Measurements from ENCODE around the gene STXBP5. TPM values are rescaled to one million over a fixed set of nuclear protein-coding genes. Genes with fewer than 3 reads are reported as not detected.

STXBP5 gene
- 7.0 and 10.1 TPM in 2 replicates for total RNA-seq (2022)
- Bru-seq, nascent RNA: percentile 60 among the genes with signal in this experiment
- BruChase-seq, experiment 1, labeled RNA remaining after a 6-hour chase: percentile 49 among the genes with signal in this experiment
- BruChase-seq, experiment 2, labeled RNA remaining after a 2-hour chase: percentile 53 among the genes with signal in this experiment
- long read RNA-seq, full-length matches to known transcripts: 4 of 6 reads
- long read RNA-seq, partial matches to known transcripts: 0 of 6 reads
- long read RNA-seq, other reads (novel, unspliced or antisense): 2 of 6 reads

- TF ChIP-seq, protein P1, sequence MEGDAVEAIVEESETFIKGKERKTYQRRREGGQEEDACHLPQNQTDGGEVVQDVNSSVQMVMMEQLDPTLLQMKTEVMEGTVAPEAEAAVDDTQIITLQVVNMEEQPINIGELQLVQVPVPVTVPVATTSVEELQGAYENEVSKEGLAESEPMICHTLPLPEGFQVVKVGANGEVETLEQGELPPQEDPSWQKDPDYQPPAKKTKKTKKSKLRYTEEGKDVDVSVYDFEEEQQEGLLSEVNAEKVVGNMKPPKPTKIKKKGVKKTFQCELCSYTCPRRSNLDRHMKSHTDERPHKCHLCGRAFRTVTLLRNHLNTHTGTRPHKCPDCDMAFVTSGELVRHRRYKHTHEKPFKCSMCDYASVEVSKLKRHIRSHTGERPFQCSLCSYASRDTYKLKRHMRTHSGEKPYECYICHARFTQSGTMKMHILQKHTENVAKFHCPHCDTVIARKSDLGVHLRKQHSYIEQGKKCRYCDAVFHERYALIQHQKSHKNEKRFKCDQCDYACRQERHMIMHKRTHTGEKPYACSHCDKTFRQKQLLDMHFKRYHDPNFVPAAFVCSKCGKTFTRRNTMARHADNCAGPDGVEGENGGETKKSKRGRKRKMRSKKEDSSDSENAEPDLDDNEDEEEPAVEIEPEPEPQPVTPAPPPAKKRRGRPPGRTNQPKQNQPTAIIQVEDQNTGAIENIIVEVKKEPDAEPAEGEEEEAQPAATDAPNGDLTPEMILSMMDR (IDR thresholded peaks at IDR 0.05; ENCODE audit: unreplicated experiment): no peak
- Mint-ChIP-seq H3K36me3 (ENCODE audit: insufficient read depth, unreplicated experiment) (peaks cover 31% of the 10 kb centered on the region), H3K4me3 (ENCODE audit: low read depth, unreplicated experiment) (peak within 1 kb of the TSS; percentile 97), H3K4me1 (ENCODE audit: low read depth, unreplicated experiment) (peaks cover 8% of the 10 kb centered on the region), H3K9me3 (ENCODE audit: low read depth, unreplicated experiment) (no peaks in the 10 kb centered on the region), H3K27me3 (ENCODE audit: unreplicated experiment) (no peaks in the 10 kb centered on the region), H3K27ac (ENCODE audit: unreplicated experiment) (peak within 1 kb of the TSS; percentile 87)
- intact Hi-C loops (cut with micrococcal nuclease; ENCODE audit: unreplicated experiment): loop anchor here (5.0 to 10.0 kb wide), 3 partner anchors 139 to 347 kb away; no protein-coding TSS in a partner anchor
- peak; percentile 27 for DNase-seq
- no TSS peak for BruUV-seq (replicated peaks)
- CTCF ChIA-PET: interaction anchor here (0.9 kb wide), 1 partner anchor 188 kb away, joined by 3 read pairs; no protein-coding TSS in a partner anchor
These were observed at the start of gene STXBP5 for GRCh38 chr6:147204060-147204785. Gene STXBP5 (plus strand): TSS chr6:147204417. CDS start chr6:147204533, 116 bp downstream.

GRCh38 chr6:147154454-147154853 lies 49.8 kb upstream of the STXBP5 start:
- no peak overlapping the region for H3K27ac Mint-ChIP-seq (ENCODE audit: unreplicated experiment)
- no peaks in the 10 kb centered on the region for H3K27me3 Mint-ChIP-seq (ENCODE audit: unreplicated experiment)
- H3K36me3 Mint-ChIP-seq (ENCODE audit: insufficient read depth, unreplicated experiment): no peaks in the 10 kb centered on the region
- CTCF ChIA-PET: no interaction called here
- H3K9me3 Mint-ChIP-seq (ENCODE audit: low read depth, unreplicated experiment): no peaks in the 10 kb centered on the region
- no peak for DNase-seq
- BruUV-seq (replicated peaks): no TSS peak
- H3K4me1 Mint-ChIP-seq (ENCODE audit: low read depth, unreplicated experiment): no peaks in the 10 kb centered on the region
- no peak overlapping the region for H3K4me3 Mint-ChIP-seq (ENCODE audit: low read depth, unreplicated experiment)
- intact Hi-C loops (cut with micrococcal nuclease; ENCODE audit: unreplicated experiment): no loop called here
- TF ChIP-seq, protein P1 (IDR thresholded peaks at IDR 0.05; ENCODE audit: unreplicated experiment): no peak

- no peak overlapping the region for H3K27ac Mint-ChIP-seq (ENCODE audit: unreplicated experiment)
- CTCF ChIA-PET: no interaction called here
- no peaks in the 10 kb centered on the region for H3K4me1 Mint-ChIP-seq (ENCODE audit: low read depth, unreplicated experiment)
- TF ChIP-seq, protein P1 (IDR thresholded peaks at IDR 0.05; ENCODE audit: unreplicated experiment): no peak
- intact Hi-C loops (cut with micrococcal nuclease; ENCODE audit: unreplicated experiment): no loop called here
- H3K9me3 Mint-ChIP-seq (ENCODE audit: low read depth, unreplicated experiment): no peaks in the 10 kb centered on the region
- H3K4me3 Mint-ChIP-seq (ENCODE audit: low read depth, unreplicated experiment): no peak overlapping the region
- no peaks in the 10 kb centered on the region for H3K36me3 Mint-ChIP-seq (ENCODE audit: insufficient read depth, unreplicated experiment)
- no peak for DNase-seq
- H3K27me3 Mint-ChIP-seq (ENCODE audit: unreplicated experiment): no peaks in the 10 kb centered on the region
- BruUV-seq (replicated peaks): no TSS peak
These were observed 48.0 kb upstream of the STXBP5 start for GRCh38 chr6:147156218-147156617.

DNA sequence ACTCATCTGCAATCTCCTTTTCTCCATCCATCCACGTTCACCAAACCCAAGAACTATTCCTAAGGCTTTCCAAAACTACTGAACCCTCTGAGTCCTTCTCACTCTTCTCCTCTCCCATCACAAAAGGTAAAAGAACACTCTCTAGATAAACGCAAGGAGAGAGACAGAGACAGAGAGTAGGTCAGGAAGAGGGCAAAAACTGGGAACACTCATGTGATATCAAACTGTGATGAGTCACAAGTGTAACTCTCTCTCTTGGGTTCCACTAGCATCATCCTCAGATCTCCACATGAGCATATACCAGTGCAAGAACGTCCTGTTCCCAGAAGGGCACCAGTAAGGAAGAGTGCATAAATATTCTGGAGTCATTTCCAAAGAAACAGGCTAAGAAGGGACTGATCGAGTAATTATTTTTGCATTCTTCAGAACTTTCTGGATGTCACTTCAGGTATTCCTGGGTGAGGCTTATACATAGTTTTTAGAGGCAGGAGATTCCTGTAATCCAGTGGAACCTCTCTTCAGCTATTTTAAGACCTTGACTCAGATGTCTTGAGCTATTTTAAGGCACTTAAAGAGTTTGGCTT lies 47.3 kb upstream of the STXBP5 start:
- BruUV-seq (replicated peaks): no TSS peak
- no peak overlapping the region for H3K27ac Mint-ChIP-seq (ENCODE audit: unreplicated experiment)
- TF ChIP-seq, protein P1 (IDR thresholded peaks at IDR 0.05; ENCODE audit: unreplicated experiment): no peak
- intact Hi-C loops (cut with micrococcal nuclease; ENCODE audit: unreplicated experiment): no loop called here
- DNase-seq: no peak
- no peaks in the 10 kb centered on the region for H3K36me3 Mint-ChIP-seq (ENCODE audit: insufficient read depth, unreplicated experiment)
- no peaks in the 10 kb centered on the region for H3K4me1 Mint-ChIP-seq (ENCODE audit: low read depth, unreplicated experiment)
- H3K4me3 Mint-ChIP-seq (ENCODE audit: low read depth, unreplicated experiment): no peak overlapping the region
- H3K27me3 Mint-ChIP-seq (ENCODE audit: unreplicated experiment): no peaks in the 10 kb centered on the region
- no peaks in the 10 kb centered on the region for H3K9me3 Mint-ChIP-seq (ENCODE audit: low read depth, unreplicated experiment)
- CTCF ChIA-PET: no interaction called here

All from Calu3 (cell line).